Kidney (tissue), 14 donors: ENCODE measurements around the gene ZNF746. TPM values are rescaled to one million over a fixed set of nuclear protein-coding genes. Genes with fewer than 3 reads are reported as not detected.
A peak's percentile ranks its signal among the peaks of the same experiment; 100 is the strongest.

Experiments used
- DNase-seq, 5 donors: peaks; one replicate each; pipeline ENCODE4 v3.0.0-alpha.2; 2013 to 2020
- FAIRE-seq: peaks from 2 replicates; lab custom pipeline; 2012; peaks lifted over from hg19 to GRCh38; lab: Jason Lieb, UNC
- H3K27ac ChIP-seq, 2 donors: one replicate each; pipeline ENCODE4 v1.7.0; 2013; ENCODE audit warnings: low read depth in 2 of 2, low read length in 2 of 2, inconsistent platforms in 1 of 2
- H3K27me3 ChIP-seq: one replicate; pipeline ENCODE4 v1.7.1; 2013; ENCODE audit warnings: low read length, inconsistent platforms; ENCODE audit not compliant: control insufficient read depth, insufficient read depth
- H3K36me3 ChIP-seq, 3 donors: one replicate each; pipeline versions ENCODE4 v1.7.0 to v1.7.1; 2013; ENCODE audit warnings: low read length in 3 of 3, control low read depth in 1 of 3, inconsistent platforms in 1 of 3; ENCODE audit not compliant: insufficient read depth in 3 of 3, control insufficient read depth in 2 of 3
- H3K4me1 ChIP-seq, 3 donors: one replicate each; pipeline versions ENCODE4 v1.7.0 to v1.7.1; 2013; ENCODE audit warnings: low read length in 3 of 3, inconsistent platforms in 1 of 3, low read depth in 1 of 3; ENCODE audit not compliant: control insufficient read depth in 2 of 3, insufficient read depth in 2 of 3
- H3K4me3 ChIP-seq, 3 donors: one replicate each; pipeline versions ENCODE4 v1.7.0 to v1.8.1; 2013; ENCODE audit warnings: low read length in 3 of 3, control low read depth in 1 of 3, inconsistent platforms in 1 of 3
- H3K9ac ChIP-seq, 3 donors: one replicate each; pipeline versions ENCODE4 v1.7.0 to v1.7.1; 2013; ENCODE audit warnings: low read length in 3 of 3, control low read depth in 1 of 3, inconsistent platforms in 1 of 3
- H3K9me3 ChIP-seq, 3 donors: one replicate each; pipeline versions ENCODE4 v1.7.0 to v1.7.1; 2013; ENCODE audit warnings: low read length in 3 of 3, control low read depth in 1 of 3, inconsistent platforms in 1 of 3; ENCODE audit not compliant: control insufficient read depth in 2 of 3, insufficient read depth in 1 of 3
- intact Hi-C: fragments of 100-400 bp; cut with DNase I; formaldehyde crosslinking; loops from one replicate; pipeline ENCODE4 v1.11.1; 2022
- polyA plus RNA-seq: library from polyadenylated mRNA; stranded (reverse); fragments of 350-450 nt; fragmentation: Illumina TruSeq; extraction: RNeasy Lipid Tissue Mini Kit (QIAGEN cat#74804); gene quantifications from one replicate; pipeline ENCODE4 v1.2.3, GENCODE V29; 2014; ENCODE audit warnings: low read depth, low replicate concordance; ENCODE audit not compliant: insufficient read depth
- total RNA-seq: library from RNA; stranded (reverse); fragmentation: NEBNext Ultra II Directional; extraction: Animal tissue kit (Norgen Biotek cat#: 25700); gene quantifications from one replicate; pipeline ENCODE4 v1.2.1, GENCODE V29; 2021
- TF ChIP-seq, protein P1 (sequence below): IDR thresholded peaks from 3 replicates; pipeline ENCODE4 v1.5.1; 2012; ENCODE audit warnings: mild to moderate bottlenecking, moderate library complexity, borderline replicate concordance; ENCODE audit not compliant: insufficient read depth; ENCODE audit errors: extremely low read depth
- donor health status: control.
- donor health status: control.
- donor health status: control.
- donor health status: control.
- donor health status: control.
- donor health status: DM: yes; HTN: yes; CAD: no.
- donor health status: Normal renal cell carcinoma (clear cell type).

Gene ZNF746
- total and polyA plus RNA-seq, 2 donors from 2014 or later: 6.8 to 17.3 TPM

GRCh38 chr7:149489391-149490024 is 8.1 kb downstream of the ZNF746 start:
- no peak overlapping the region for H3K9ac ChIP-seq
- no peaks in the 10 kb centered on the region for H3K27me3 ChIP-seq
- no peak for FAIRE-seq
- no peaks in the 10 kb centered on the region for H3K9me3 ChIP-seq
- H3K4me3 ChIP-seq: no peak overlapping the region
- peaks cover 0 to under 1% (median 0%) of the 10 kb centered on the region in 3 donors for H3K4me1 ChIP-seq
- peaks cover 7 to 51% (median 41%) of the 10 kb centered on the region in 3 donors for H3K36me3 ChIP-seq
- no peak overlapping the region for H3K27ac ChIP-seq
- intact Hi-C loops: no loop called here
- TF ChIP-seq, protein P1, sequence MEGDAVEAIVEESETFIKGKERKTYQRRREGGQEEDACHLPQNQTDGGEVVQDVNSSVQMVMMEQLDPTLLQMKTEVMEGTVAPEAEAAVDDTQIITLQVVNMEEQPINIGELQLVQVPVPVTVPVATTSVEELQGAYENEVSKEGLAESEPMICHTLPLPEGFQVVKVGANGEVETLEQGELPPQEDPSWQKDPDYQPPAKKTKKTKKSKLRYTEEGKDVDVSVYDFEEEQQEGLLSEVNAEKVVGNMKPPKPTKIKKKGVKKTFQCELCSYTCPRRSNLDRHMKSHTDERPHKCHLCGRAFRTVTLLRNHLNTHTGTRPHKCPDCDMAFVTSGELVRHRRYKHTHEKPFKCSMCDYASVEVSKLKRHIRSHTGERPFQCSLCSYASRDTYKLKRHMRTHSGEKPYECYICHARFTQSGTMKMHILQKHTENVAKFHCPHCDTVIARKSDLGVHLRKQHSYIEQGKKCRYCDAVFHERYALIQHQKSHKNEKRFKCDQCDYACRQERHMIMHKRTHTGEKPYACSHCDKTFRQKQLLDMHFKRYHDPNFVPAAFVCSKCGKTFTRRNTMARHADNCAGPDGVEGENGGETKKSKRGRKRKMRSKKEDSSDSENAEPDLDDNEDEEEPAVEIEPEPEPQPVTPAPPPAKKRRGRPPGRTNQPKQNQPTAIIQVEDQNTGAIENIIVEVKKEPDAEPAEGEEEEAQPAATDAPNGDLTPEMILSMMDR: peak; percentile 19
- DNase-seq: no peak

DNA sequence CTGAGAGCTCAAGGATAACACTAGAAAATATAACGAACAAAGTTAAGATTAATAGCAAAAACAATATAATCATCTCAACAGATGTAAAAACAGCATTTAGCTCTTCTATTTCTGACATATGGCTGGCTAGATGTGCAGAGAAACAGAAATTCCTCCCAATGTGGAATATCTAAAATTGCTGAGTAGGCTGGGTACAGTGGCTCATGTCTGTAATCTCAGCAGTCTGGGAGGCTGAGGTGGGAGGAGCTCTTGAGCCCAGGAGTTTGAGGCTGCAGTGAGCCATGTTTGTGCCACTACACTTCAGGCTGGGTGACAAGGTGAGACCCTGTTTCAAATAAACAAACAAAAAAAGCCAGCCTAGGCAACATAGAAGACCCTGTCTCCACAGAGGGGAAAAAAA is 18.0 kb downstream of the ZNF746 start:
- FAIRE-seq (no peak), DNase-seq (no peak)
- no peak overlapping the region for H3K9ac ChIP-seq
- intact Hi-C loops: no loop called here
- TF ChIP-seq, protein P1: no peak
- H3K9me3 ChIP-seq: no peaks in the 10 kb centered on the region
- no peak overlapping the region for H3K4me3 ChIP-seq
- no peaks in the 10 kb centered on the region for H3K4me1 ChIP-seq
- no peaks in the 10 kb centered on the region for H3K27me3 ChIP-seq
- no peak overlapping the region for H3K27ac ChIP-seq
- H3K36me3 ChIP-seq: peaks cover 2 to 18% (median 13%) of the 10 kb centered on the region in 3 donors

- TF ChIP-seq, protein P1: no peak
- no peaks in the 10 kb centered on the region for H3K27me3 ChIP-seq
- no peak overlapping the region for H3K4me3 ChIP-seq
- H3K27ac ChIP-seq: no peak overlapping the region
- FAIRE-seq (no peak), DNase-seq (no peak)
- intact Hi-C loops: no loop called here
- H3K9ac ChIP-seq: no peak overlapping the region
- peaks cover 2 to 23% (median 13%) of the 10 kb centered on the region in 3 donors for H3K36me3 ChIP-seq
- no peaks in the 10 kb centered on the region for H3K9me3 ChIP-seq
- H3K4me1 ChIP-seq: no peaks in the 10 kb centered on the region
These were observed 18.9 kb downstream of the ZNF746 start for GRCh38 chr7:149478754-149479153.
